Measurements from ENCODE around the gene C4orf51. TPM values are rescaled to one million over a fixed set of nuclear protein-coding genes. Genes with fewer than 3 reads are reported as not detected.

C4orf51 gene
- total RNA-seq, 1 experiment from 2014 or later: 15.4 TPM

DNA sequence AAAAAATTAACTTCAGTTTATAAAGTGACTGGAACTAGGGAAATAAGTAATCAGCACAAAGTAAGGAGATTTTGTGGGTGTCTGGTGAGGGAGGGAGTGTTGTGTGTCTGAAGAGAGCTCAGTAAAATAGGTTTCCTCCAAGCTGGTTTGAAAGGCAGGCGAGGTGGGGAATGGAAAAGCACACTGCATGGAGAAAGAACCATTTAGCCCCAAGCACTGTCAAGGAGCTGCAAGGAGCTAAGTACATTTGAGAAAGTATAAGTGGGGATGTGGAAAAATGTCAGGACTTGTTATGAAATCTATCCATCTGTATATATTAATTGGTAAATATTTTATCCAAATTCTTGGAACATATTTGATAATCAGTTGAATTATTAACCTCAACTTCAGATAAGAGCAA is 956 bp downstream of the C4orf51 start:
- Mint-ChIP-seq H3K4me3 (no peak overlapping the region), H3K36me3 (peaks cover 20% of the 10 kb centered on the region), H3K27ac (no peak overlapping the region), H3K4me1 (peaks cover 21% of the 10 kb centered on the region), H3K27me3 (ENCODE audit: low read depth) (0 out of 2 replicates have a peak, but pooled peaks cover 5% of the 10 kb centered on the region), H3K9me3 (peaks cover 31% of the 10 kb centered on the region)
- no peak for DNase-seq (ENCODE audit: low spot score)
- ATAC-seq: no peak
- TF ChIP-seq MYBL2 (CRISPR knock-in tag; IDR thresholded peaks at IDR 0.05): no peak
- TF ChIP-seq, protein P1, sequence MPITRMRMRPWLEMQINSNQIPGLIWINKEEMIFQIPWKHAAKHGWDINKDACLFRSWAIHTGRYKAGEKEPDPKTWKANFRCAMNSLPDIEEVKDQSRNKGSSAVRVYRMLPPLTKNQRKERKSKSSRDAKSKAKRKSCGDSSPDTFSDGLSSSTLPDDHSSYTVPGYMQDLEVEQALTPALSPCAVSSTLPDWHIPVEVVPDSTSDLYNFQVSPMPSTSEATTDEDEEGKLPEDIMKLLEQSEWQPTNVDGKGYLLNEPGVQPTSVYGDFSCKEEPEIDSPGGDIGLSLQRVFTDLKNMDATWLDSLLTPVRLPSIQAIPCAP (CRISPR knock-in tag; IDR thresholded peaks at IDR 0.05): no peak
- no peak for TF ChIP-seq NR3C1 (CRISPR knock-in tag; conservative IDR thresholded peaks at IDR 0.05; ENCODE audit: low read depth)
- TF ChIP-seq, protein P2, sequence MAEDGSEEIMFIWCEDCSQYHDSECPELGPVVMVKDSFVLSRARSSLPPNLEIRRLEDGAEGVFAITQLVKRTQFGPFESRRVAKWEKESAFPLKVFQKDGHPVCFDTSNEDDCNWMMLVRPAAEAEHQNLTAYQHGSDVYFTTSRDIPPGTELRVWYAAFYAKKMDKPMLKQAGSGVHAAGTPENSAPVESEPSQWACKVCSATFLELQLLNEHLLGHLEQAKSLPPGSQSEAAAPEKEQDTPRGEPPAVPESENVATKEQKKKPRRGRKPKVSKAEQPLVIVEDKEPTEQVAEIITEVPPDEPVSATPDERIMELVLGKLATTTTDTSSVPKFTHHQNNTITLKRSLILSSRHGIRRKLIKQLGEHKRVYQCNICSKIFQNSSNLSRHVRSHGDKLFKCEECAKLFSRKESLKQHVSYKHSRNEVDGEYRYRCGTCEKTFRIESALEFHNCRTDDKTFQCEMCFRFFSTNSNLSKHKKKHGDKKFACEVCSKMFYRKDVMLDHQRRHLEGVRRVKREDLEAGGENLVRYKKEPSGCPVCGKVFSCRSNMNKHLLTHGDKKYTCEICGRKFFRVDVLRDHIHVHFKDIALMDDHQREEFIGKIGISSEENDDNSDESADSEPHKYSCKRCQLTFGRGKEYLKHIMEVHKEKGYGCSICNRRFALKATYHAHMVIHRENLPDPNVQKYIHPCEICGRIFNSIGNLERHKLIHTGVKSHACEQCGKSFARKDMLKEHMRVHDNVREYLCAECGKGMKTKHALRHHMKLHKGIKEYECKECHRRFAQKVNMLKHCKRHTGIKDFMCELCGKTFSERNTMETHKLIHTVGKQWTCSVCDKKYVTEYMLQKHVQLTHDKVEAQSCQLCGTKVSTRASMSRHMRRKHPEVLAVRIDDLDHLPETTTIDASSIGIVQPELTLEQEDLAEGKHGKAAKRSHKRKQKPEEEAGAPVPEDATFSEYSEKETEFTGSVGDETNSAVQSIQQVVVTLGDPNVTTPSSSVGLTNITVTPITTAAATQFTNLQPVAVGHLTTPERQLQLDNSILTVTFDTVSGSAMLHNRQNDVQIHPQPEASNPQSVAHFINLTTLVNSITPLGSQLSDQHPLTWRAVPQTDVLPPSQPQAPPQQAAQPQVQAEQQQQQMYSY (CRISPR knock-in tag; IDR thresholded peaks at IDR 0.05): no peak
- TF ChIP-seq, protein P3, sequence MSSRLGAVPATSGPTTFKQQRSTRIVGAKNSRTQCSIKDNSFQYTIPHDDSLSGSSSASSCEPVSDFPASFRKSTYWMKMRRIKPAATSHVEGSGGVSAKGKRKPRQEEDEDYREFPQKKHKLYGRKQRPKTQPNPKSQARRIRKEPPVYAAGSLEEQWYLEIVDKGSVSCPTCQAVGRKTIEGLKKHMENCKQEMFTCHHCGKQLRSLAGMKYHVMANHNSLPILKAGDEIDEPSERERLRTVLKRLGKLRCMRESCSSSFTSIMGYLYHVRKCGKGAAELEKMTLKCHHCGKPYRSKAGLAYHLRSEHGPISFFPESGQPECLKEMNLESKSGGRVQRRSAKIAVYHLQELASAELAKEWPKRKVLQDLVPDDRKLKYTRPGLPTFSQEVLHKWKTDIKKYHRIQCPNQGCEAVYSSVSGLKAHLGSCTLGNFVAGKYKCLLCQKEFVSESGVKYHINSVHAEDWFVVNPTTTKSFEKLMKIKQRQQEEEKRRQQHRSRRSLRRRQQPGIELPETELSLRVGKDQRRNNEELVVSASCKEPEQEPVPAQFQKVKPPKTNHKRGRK (CRISPR knock-in tag; IDR thresholded peaks at IDR 0.05; ENCODE audit: borderline replicate concordance): no peak
- no peak for TF ChIP-seq ZNF423 (CRISPR knock-in tag; IDR thresholded peaks at IDR 0.05)
- TF ChIP-seq, protein P4, sequence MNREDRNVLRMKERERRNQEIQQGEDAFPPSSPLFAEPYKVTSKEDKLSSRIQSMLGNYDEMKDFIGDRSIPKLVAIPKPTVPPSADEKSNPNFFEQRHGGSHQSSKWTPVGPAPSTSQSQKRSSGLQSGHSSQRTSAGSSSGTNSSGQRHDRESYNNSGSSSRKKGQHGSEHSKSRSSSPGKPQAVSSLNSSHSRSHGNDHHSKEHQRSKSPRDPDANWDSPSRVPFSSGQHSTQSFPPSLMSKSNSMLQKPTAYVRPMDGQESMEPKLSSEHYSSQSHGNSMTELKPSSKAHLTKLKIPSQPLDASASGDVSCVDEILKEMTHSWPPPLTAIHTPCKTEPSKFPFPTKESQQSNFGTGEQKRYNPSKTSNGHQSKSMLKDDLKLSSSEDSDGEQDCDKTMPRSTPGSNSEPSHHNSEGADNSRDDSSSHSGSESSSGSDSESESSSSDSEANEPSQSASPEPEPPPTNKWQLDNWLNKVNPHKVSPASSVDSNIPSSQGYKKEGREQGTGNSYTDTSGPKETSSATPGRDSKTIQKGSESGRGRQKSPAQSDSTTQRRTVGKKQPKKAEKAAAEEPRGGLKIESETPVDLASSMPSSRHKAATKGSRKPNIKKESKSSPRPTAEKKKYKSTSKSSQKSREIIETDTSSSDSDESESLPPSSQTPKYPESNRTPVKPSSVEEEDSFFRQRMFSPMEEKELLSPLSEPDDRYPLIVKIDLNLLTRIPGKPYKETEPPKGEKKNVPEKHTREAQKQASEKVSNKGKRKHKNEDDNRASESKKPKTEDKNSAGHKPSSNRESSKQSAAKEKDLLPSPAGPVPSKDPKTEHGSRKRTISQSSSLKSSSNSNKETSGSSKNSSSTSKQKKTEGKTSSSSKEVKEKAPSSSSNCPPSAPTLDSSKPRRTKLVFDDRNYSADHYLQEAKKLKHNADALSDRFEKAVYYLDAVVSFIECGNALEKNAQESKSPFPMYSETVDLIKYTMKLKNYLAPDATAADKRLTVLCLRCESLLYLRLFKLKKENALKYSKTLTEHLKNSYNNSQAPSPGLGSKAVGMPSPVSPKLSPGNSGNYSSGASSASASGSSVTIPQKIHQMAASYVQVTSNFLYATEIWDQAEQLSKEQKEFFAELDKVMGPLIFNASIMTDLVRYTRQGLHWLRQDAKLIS (CRISPR knock-in tag; IDR thresholded peaks at IDR 0.05; ENCODE audit: borderline replicate concordance): no peak
- TF ChIP-seq, protein P5, sequence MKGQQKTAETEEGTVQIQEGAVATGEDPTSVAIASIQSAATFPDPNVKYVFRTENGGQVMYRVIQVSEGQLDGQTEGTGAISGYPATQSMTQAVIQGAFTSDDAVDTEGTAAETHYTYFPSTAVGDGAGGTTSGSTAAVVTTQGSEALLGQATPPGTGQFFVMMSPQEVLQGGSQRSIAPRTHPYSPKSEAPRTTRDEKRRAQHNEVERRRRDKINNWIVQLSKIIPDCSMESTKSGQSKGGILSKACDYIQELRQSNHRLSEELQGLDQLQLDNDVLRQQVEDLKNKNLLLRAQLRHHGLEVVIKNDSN (CRISPR knock-in tag; IDR thresholded peaks at IDR 0.05): no peak
- TF ChIP-seq NFE2L1 (CRISPR knock-in tag; IDR thresholded peaks at IDR 0.05): no peak
- no peak for TF ChIP-seq JUN (CRISPR knock-in tag; IDR thresholded peaks at IDR 0.05)
- TF ChIP-seq, protein P6, sequence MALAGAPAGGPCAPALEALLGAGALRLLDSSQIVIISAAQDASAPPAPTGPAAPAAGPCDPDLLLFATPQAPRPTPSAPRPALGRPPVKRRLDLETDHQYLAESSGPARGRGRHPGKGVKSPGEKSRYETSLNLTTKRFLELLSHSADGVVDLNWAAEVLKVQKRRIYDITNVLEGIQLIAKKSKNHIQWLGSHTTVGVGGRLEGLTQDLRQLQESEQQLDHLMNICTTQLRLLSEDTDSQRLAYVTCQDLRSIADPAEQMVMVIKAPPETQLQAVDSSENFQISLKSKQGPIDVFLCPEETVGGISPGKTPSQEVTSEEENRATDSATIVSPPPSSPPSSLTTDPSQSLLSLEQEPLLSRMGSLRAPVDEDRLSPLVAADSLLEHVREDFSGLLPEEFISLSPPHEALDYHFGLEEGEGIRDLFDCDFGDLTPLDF (CRISPR knock-in tag; IDR thresholded peaks at IDR 0.05): no peak
- TF ChIP-seq ZBTB21 (CRISPR knock-in tag; IDR thresholded peaks at IDR 0.05; ENCODE audit: borderline replicate concordance): no peak
- TF ChIP-seq, protein P7, sequence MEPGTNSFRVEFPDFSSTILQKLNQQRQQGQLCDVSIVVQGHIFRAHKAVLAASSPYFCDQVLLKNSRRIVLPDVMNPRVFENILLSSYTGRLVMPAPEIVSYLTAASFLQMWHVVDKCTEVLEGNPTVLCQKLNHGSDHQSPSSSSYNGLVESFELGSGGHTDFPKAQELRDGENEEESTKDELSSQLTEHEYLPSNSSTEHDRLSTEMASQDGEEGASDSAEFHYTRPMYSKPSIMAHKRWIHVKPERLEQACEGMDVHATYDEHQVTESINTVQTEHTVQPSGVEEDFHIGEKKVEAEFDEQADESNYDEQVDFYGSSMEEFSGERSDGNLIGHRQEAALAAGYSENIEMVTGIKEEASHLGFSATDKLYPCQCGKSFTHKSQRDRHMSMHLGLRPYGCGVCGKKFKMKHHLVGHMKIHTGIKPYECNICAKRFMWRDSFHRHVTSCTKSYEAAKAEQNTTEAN (CRISPR knock-in tag; IDR thresholded peaks at IDR 0.05): no peak
- TF ChIP-seq SOX15 (CRISPR knock-in tag; IDR thresholded peaks at IDR 0.05): no peak
- no peak for TF ChIP-seq CDX4 (CRISPR knock-in tag; IDR thresholded peaks at IDR 0.05; ENCODE audit: borderline replicate concordance)
- no peak for TF ChIP-seq ATF3 (CRISPR knock-in tag; conservative IDR thresholded peaks at IDR 0.05)
- ChIA-PET CTCF (no interaction called here), POLR2A (no interaction called here)
